Posterior vena cava (tissue), 2 donors: ENCODE data around the gene UFSP1. TPM values are rescaled to one million over a fixed set of nuclear protein-coding genes. Genes with fewer than 3 reads are reported as not detected.

Experiments used
- microRNA-seq, 2 donors: library from miRNA; unstranded; fragments of <30 nt; microRNA quantifications; one replicate each; pipeline ENCODE4 v1.2.0, GENCODE V29; 2020 to 2021; ENCODE audit warnings: borderline microRNAs expressed in 2 of 2
- total RNA-seq, 2 donors: library from RNA; stranded (reverse); fragmentation: NEBNext Ultra II Directional; extraction: Animal tissue kit (Norgen Biotek cat#: 25700); gene quantifications; one replicate each; pipeline ENCODE4 v1.2.1, GENCODE V29; 2021
- donor health status: DM: yes; HTN: yes; CAD: no.
- donor health status: DM: yes; HTN: yes; CAD: no.

UFSP1 gene
- total RNA-seq, 2 donors from 2014 or later = 2.7 to 3.3 TPM

Small RNA genes within 50 kb of the gene (microRNA-seq; reads per million reads assigned to microRNA genes)
- 0.32 to 0.78 reads per million in 2 donors for gene MIR6875

Other genes with a start within 250 kb of the UFSP1 start
- gene TFR2, start 248.2 kb downstream of the UFSP1 start, total RNA-seq = under 1 TPM; 0.57 to 0.83 TPM
- gene ACTL6B, start 233.3 kb downstream of the UFSP1 start, total RNA-seq = not detected
- 100 to 1,000 TPM; 173 to 199 TPM for gene GNB2, start 216.0 kb downstream of the UFSP1 start, total RNA-seq
- 10 to 100 TPM; 23.1 to 25.8 TPM for gene GIGYF1, start 195.5 kb downstream of the UFSP1 start, total RNA-seq
- gene POP7, start 183.6 kb downstream of the UFSP1 start, total RNA-seq = 10 to 100 TPM; 17.1 to 23.0 TPM
- not detected for gene EPO, start 169.2 kb downstream of the UFSP1 start, total RNA-seq
- not detected for gene ZAN, start 156.1 kb downstream of the UFSP1 start, total RNA-seq
- 10 to 100 TPM; 31.4 to 46.6 TPM for gene EPHB4, start 62.2 kb downstream of the UFSP1 start, total RNA-seq
- gene SLC12A9, start 37.0 kb downstream of the UFSP1 start, total RNA-seq = 10 to 100 TPM; 15.6 to 22.8 TPM
- 10 to 100 TPM; 55.7 to 58.7 TPM for gene TRIP6, start 22.3 kb downstream of the UFSP1 start, total RNA-seq
- gene SRRT, start 14.6 kb downstream of the UFSP1 start, total RNA-seq = 10 to 100 TPM; 78.0 to 91.2 TPM
- gene ACHE, start 6.2 kb upstream of the UFSP1 start, total RNA-seq = 1 to 10 TPM; 2.8 to 9.4 TPM
- under 1 TPM; 0.52 to 0.74 TPM for gene MUC3A, start 59.8 kb upstream of the UFSP1 start, total RNA-seq
- gene MUC12, start 79.8 kb upstream of the UFSP1 start, total RNA-seq = 1 to 10 TPM in 1 of 2 donors, under 1 TPM in 1; 0.62 to 1.5 TPM
- under 1 TPM in 1 of 2 donors, not detected in 1; 0.05 TPM for gene MUC17, start 130.4 kb upstream of the UFSP1 start, total RNA-seq
- 10 to 100 TPM; 33.0 to 38.2 TPM for gene TRIM56, start 195.8 kb upstream of the UFSP1 start, total RNA-seq
- 100 to 1,000 TPM in 1 of 2 donors, 10 to 100 TPM in 1; 77.3 to 240 TPM for gene SERPINE1, start 237.4 kb upstream of the UFSP1 start, total RNA-seq